ENCODE results near the gene MOG. TPM values are rescaled to one million over a fixed set of nuclear protein-coding genes. Genes with fewer than 3 reads are reported as not detected.

The MOG gene
- total RNA-seq, 1 donor from 2014 or later: not detected

GRCh38 chr6:29676981-29677601, 20.2 kb downstream of the MOG start:
- ATAC-seq: peak; percentile 21

DNA sequence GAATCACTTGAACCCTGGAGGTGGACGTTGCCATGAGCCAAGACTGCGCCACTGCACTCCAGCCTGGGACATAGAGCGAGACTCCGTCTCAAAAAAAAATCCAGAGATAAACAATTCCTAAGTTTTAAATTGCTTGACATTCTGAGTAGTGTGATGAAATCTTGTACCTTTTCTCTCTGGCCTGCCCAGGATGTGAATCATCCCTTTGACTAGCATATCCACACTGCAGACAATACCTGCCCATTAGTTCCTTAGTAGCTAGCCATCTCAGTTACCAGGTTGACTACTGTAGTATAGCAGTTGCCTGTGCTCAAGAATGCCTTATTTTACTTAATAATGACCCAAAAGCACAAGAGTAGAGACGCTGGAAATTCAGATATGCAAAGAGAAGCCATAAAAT, 21.2 kb downstream of the MOG start:
- peak; percentile 87 for ATAC-seq

- peak; percentile 81 for ATAC-seq
These were observed 23.1 kb downstream of the MOG start for GRCh38 chr6:29679962-29680361.

GRCh38 chr6:29680416-29680815, 23.5 kb downstream of the MOG start:
- no peak for ATAC-seq

DNA sequence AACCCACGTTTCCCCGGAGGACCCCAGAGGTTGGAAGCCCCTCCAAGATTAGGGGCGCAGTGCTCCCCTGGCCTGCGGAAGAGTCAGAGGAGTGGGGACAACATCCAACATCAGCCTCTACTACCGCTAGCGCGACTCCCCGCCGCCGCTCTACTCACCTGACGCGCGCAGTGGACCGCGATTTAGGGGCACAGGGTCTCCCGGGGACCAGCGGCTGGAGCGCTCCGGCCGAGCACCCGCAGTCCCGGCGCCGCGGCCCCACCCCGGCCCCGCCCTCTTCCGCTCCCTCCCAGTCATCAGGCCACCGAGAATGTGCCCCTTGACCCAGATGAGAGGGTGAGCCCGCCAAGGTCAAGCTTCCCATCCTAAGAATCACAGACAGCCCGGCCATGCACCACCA, 24.0 kb downstream of the MOG start, which contains the start of gene ZFP57:
Gene ZFP57 (minus strand): TSS at position 249 of the 400 bp plus-strand sequence. CDS start 4,149 bp downstream, outside the sequence.
- no peak for ATAC-seq

GRCh38 chr6:29681811-29682210, 24.9 kb downstream of the MOG start:
- no peak for ATAC-seq

GRCh38 chr6:29685718-29686326, 28.9 kb downstream of the MOG start:
- no peak for ATAC-seq

DNA sequence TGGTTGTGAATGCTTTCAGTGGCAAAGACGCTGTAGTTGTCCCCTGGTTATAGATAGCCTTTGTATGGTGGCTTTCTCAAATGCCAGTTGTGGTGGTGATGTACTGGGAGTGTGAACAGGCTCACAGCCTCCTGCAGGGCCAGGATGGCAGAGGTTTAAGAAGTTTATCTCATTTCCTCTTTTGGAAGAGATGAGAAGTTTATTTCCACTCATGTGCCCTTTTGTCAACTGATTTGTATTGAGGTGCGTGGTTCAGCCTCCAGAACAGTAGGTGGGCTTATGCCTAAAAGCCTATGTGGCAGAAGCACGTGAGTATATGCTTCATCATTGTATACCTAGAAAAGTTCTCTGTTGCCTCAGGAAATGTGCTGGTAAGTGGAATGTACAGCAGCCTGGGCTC, 37.7 kb downstream of the MOG start:
- ATAC-seq: no peak

DNA sequence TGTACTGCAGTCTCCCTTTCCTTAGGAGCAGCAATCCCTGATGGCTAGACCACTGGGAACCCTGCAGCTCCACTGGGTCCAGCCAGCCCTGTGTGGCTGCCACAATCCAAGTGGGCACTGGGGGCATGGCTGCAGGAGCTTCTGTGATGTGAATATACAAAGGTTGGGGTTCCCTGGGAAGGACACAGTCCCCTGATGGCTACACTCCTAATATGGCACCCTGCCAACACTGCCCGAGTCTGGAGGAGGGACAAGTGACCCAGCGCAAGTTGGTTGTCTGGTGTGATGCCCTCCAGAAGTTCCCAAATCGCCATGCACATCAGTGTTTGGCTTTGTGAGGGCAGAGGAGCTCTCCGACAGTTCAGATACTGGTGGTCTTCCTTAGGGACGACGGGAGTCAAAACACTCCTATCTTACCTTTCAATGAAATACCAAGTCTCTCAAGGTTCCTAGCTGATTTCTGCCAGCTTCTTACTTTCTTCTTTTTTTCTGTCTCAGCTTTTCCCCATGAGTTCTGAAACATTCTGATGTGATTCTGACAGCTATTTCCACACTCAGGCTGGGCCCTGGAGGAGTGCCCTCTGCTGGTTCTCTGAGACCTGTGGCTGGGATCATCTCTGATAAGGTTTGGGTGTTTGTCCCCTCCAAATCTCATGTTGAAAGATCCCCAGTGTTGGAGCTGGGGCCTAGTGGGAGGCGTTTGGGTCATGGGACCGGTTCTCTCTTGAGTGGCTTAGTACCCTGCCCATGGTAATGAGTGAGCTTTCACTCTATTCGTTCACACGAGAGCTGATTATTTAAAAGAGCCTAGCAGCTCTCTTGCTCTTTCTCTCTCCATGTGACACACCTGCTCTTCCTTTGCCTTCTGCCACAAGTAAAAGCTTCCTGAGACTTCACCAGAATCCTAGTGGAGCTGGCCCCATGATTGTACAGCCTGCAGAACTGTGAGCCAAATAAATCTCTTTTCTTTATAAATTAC, 39.5 kb downstream of the MOG start:
- ATAC-seq: no peak

DNA sequence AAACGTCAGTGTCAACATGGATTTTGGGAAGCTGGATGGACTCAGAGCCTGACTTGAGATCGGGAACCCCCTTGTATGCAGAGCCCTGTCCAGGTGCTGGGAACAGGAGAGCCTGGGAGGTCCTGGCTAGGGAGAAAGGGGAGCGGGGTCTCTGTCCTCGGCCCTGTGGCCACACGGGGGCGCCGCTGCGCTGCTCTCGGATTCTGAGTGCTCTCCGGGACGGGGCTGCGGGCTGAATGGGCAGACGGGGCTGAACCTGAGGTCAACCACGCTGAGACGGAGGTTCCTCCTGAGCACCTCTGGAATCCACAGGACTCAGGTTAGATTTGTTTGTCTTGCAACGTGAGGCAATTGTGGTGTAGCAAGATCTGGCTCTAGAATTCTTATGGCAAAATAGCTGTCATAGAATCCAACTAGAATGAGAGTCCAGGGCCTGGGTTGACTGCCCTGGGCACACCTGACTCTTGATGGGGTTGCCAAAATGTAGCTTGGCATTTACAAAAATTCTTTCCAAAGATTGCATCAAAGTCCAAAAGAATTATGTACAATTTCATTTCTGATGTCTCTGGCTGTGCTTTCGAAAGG, 45.7 kb downstream of the MOG start:
- no peak for ATAC-seq

DNA sequence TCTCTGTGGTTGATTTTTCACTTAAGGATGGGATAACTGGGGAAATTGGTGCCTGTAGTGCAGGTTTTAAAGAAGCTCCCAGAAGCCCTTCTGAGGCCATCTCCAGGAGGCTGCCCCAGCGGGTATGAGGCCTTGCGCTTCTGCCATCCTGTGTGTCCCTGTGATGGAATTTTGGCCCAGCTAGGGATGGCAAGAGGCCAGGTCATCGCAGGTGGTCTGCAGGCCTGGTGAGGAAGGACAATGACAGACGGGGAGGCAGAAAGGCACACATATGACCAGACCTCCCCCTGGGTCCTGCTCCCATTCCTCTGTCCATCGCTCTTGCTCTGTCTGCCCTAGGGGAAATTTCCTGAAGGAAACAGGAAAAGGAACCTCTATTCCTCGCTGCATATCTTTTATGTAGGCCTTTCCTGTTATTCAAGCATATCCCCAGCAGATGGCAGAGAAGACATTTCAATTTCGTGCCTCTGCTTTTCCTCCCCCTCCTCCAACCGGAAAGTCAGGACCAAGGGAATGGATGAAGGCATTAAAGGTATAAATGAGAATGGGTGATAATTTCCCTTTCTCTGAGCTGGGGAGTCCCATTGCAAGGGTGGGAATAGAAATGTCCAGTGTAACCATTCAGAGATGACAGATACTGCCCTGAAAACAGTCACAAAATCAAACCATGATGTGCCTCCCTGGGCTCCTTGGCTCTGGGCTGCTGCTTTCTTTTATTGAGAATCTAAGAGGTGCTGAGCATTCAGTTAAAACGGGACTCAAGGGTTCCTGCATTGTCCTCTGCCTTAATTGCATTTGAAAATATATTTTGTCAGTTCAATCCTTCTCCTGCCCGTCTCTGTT, 48.7 kb downstream of the MOG start:
- peak; percentile 47 for ATAC-seq

- ATAC-seq: no peak
These were observed 51.7 kb downstream of the MOG start for GRCh38 chr6:29708432-29709179.

DNA sequence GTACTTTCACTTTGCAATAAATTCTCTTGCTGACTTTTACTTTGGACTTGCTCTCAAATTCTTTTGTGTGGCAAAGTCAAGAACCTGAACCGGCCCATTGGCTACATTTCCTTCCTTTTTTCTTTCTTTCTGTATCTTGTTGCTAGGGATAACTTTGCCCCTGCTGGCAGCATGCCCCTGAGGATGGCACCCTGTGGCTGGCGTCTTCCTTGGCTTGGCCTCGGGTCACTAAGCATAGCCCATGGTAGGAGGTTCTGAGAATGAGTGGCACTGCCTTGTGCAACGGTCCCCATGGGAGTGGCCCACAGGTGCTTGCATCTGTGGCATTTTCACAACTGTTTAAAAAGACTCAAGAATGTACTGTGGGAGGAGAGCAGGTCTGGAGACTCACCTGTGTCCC, 52.3 kb downstream of the MOG start:
- no peak for ATAC-seq

- no peak for ATAC-seq
These were observed 53.5 kb downstream of the MOG start for GRCh38 chr6:29710281-29710941.

DNA sequence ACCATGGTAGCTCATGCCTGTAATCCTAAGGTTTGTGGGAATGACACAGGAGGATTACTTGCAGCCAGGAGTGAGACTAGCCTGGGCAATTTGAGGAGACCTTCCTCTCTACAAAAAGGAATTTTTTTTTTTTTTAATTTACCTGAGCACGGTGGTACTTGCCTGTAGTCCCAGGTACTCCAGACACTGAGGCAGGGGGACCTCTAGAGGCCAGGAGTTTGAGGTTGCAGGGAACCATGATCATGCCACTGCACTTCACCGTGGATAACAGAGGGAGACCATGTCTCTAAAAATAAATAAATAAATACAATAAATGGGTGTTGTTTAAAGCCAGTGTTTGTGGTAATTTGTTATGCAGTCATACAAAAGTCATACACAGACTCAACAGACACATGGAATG, 64.0 kb downstream of the MOG start:
- ATAC-seq: no peak

Other genes with a start within 250 kb of the MOG start
- not detected for gene OR12D1, start 242.2 kb upstream of the MOG start, total RNA-seq
- gene OR10C1, start 217.8 kb upstream of the MOG start, total RNA-seq: not detected
- not detected for gene OR11A1, start 200.0 kb upstream of the MOG start, total RNA-seq
- not detected for gene OR2H1, start 199.9 kb upstream of the MOG start, total RNA-seq
- gene MAS1L, start 169.1 kb upstream of the MOG start, total RNA-seq: not detected
- 1.00 TPM for gene UBD, start 97.4 kb upstream of the MOG start, total RNA-seq
- gene OR2H2, start 72.0 kb upstream of the MOG start, total RNA-seq: not detected
- 7.7 TPM for gene GABBR1, start 23.9 kb upstream of the MOG start, total RNA-seq
- 2.1 TPM for gene ZFP57, start 24.1 kb downstream of the MOG start, total RNA-seq
- gene HLA-F, start 66.3 kb downstream of the MOG start, total RNA-seq: 6.8 TPM
- gene HLA-G, start 170.7 kb downstream of the MOG start, total RNA-seq: 0.16 TPM

Measured in esophagus mucosa (tissue), 1 donor.